T-helper 1 cell treated with Interleukin-12 subunit alpha and Interleukin-12 subunit beta and Interleukin-4 antibody, amounts not matched to agents 30 ng/mL and 1 ng/mL, for 36 hours (primary cell): Measurements from ENCODE around the gene TMED7. TPM values are rescaled to one million over a fixed set of nuclear protein-coding genes. Genes with fewer than 3 reads are reported as not detected.

Source experiments
- intact Hi-C: fragments of 100-400 bp; cut with micrococcal nuclease; formaldehyde crosslinking; loops from one replicate; pipeline ENCODE4 v1.15.1; 2024
- total RNA-seq: library from RNA; stranded (reverse); gene quantifications from 2 replicates; pipeline ENCODE4 v1.2.3, GENCODE V29; 2022

TMED7 gene
- total RNA-seq, 1 donor from 2014 or later, result 51.9 TPM

DNA sequence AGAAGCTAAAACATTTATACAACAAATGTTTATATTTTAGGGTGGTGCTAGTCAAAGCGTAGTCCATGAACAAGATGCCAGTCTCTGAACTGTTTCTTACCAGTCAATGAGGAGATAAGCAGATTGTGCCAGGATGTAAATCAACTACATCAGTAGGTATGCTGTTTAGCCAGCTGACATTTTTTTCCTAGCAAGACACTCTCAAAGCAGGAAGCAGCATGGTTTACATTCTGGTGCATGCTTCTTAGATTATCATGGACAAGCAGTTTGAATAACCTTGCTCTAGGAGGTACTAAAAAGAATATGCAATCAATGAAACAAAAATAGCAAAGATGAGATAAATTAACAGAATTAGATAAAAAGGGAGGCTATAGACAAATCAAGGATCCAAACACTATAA is 40.6 kb downstream of the TMED7 start:
- intact Hi-C loops, result loop anchor here (5.0 kb wide), 2 partner anchors 208 to 482 kb away; no protein-coding TSS in a partner anchor

DNA sequence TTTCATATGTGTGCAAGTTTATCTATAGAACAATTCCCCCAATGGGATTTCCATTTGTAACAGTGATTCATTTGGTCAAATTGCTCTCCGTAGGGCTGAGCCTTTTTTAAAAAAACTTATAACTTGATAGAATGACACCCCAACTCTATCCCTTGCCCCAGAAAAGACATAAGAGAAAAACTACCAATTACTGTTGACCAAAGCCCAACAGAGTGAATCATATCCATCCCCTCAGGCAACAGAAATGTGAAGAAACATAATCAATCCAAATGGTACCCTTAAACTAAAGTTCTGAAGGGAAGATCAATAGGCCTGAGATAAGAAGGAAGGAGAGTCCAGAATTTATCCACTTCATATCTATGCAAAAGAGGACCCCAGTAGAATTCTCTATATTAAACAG is 41.3 kb downstream of the TMED7 start:
- intact Hi-C loops, result no loop called here

DNA sequence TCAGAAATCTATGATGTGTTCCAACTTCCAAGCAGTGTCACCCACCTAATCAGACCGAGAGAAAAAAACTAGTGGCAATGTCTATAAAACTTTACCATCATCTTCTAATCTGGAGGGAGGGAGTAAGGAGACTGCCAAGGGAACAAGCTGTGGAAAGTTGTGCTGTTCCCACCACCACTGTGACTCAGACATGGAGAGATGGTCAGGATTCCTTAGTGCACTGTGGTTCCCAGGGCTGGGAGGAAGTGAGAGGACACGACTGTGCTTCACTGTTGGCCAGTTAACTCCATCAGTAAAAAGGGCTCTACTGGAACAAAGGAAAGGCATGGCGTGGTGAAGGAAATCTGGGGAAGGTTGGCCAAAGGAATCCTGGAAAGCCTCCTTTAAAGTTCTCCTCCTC is 42.4 kb downstream of the TMED7 start:
- intact Hi-C loops, result no loop called here

DNA sequence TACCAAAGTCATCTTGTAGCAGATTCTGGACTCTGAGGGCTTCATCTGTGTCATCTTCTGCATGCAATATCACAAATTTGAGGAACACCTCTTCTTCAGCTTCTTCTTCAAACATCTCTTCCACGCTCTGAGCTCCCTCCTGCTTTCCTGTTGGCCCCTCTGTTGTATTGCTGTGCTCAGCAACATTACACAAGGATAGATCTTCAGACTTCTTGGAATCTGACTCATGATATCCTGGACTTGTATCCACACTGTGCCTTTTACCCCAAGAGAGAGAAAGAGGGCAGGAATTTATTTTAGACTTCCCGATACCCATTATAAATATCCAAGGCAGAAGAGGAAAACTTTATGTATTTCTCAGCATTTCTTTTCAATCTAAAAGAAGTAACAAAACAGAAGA is 44.9 kb downstream of the TMED7 start:
- intact Hi-C loops, result no loop called here

- intact Hi-C loops, result no loop called here
Observed at GRCh38 chr5:115579747-115580173, 46.1 kb downstream of the TMED7 start.

DNA sequence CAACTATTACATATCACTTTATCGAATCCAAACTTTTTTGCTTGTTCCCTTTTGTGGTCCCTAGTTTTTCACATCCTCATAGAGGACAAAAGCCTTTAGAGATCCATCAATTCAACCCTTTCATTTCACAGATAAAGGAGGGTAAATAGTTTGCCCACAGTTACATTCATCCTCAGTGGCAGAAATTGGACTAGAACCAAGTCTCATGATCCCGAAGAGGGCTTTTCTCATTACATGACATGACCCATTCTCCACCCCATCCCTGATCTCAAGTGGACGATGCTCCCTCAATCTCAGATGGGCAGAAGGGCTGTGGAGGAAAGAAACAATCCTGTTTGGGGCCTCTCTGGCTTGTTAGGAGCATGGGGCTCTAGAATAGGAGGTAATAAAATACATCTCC is 46.6 kb downstream of the TMED7 start:
- intact Hi-C loops, result no loop called here

- intact Hi-C loops, result no loop called here
Observed at GRCh38 chr5:115578657-115579056, 47.2 kb downstream of the TMED7 start.

- intact Hi-C loops, result no loop called here
Observed at GRCh38 chr5:115577741-115578140, 48.1 kb downstream of the TMED7 start.

DNA sequence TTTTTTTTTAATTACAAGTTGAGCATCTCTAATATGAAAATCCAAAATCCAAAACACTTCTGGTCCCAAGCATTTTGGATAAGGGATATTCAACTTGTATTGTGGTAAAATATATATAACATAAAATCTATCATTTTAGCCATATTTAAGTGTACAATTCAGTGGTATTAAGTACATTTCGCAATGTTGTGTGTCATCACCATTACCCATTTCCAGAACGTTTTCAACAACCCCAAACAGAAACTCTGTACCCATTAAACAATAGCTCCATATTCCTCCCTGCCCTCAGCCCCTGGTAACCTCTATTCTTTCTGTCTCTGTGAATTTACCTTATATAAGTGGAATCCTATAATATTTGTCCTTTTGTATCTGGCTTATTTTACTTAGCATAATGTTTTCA is 48.5 kb downstream of the TMED7 start:
- intact Hi-C loops, result no loop called here

DNA sequence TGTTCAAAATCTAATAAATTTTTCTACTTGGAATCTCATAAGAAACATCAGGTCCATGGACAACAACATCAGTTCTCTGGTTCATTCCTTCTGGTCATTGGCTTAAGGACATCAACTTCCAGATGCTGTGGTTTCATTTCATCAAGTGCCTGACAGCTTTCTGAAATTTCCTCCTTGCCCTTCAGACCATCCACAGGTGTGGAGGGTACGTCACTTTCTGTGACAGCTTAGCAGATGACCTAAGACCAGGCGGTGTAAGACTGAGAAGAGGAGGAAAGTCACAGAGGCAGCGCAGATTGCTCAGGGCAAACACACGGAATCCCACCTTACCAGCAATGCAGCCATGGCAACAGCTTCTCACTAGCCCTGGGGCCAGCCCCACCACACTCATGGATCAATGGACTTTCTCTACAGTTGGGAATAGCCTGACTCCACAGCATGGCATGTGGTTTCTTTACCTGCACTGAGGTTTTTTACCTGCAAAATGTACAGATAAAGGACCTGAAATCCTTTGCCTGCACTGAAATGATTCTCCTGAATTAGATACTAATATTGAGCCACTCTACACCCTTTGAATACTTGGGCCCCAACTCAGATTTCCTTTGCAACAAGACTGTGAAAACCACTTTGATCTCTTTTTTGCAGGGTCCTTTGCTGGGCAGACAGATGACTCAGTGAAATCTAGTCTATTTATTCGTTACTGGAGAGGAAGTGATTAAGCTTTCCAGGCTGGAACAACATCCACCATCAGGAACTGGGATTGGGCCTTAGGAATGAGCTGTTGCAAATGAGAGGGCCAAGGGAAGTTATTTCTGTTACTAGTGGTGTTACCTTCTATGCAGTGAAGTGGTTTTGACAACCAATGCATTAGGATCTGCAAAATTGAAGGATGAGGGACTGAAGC is 50.4 kb downstream of the TMED7 start:
- intact Hi-C loops, result no loop called here

- intact Hi-C loops, result loop anchor here (5.0 kb wide), 1 partner anchor 201 kb away; no protein-coding TSS in a partner anchor
Observed at GRCh38 chr5:115573133-115573532, 52.7 kb downstream of the TMED7 start.

GRCh38 chr5:115571441-115571878 is 54.4 kb downstream of the TMED7 start:
- intact Hi-C loops, result loop anchor here (5.0 kb wide), 1 partner anchor 199 kb away; no protein-coding TSS in a partner anchor

GRCh38 chr5:115568668-115569067 is 57.2 kb downstream of the TMED7 start:
- intact Hi-C loops, result no loop called here

GRCh38 chr5:115565233-115565632 is 60.6 kb downstream of the TMED7 start:
- intact Hi-C loops, result no loop called here

Other genes starting within 250 kb of the TMED7 start
- 14.7 and 14.8 TPM in 2 replicates for gene FEM1C, start 81.3 kb downstream of the TMED7 start, total RNA-seq
- 3.3 and 3.5 TPM in 2 replicates for gene TICAM2, start 23.6 kb downstream of the TMED7 start, total RNA-seq
- gene CDO1, start 190.6 kb upstream of the TMED7 start, total RNA-seq, result 0.46 and 0.61 TPM in 2 replicates
- 41.1 and 43.4 TPM in 2 replicates for gene ATG12, start 215.5 kb upstream of the TMED7 start, total RNA-seq
- 43.7 and 49.8 TPM in 2 replicates for gene AP3S1, start 215.9 kb upstream of the TMED7 start, total RNA-seq